Globus pallidus (tissue), 1 donor: ENCODE measurements around the gene RIC8B.

Source experiments
- DNase-seq: peaks from one replicate; pipeline ENCODE4 v3.0.0-alpha.2; 2015; ENCODE audit warnings: low spot score

Gene RIC8B

GRCh38 chr12:106868982-106869700 is 94.7 kb downstream of the RIC8B start:
- DNase-seq = no peak

- no peak for DNase-seq
These were observed 95.6 kb downstream of the RIC8B start for GRCh38 chr12:106870116-106870515.

- no peak for DNase-seq
These were observed 97.0 kb downstream of the RIC8B start for GRCh38 chr12:106871477-106871876.

- no peak for DNase-seq
These were observed 99.5 kb downstream of the RIC8B start for GRCh38 chr12:106873983-106874382.

GRCh38 chr12:106878804-106879203 is 104.3 kb downstream of the RIC8B start:
- no peak for DNase-seq

GRCh38 chr12:106879612-106880011 is 105.1 kb downstream of the RIC8B start:
- DNase-seq = no peak

GRCh38 chr12:106883426-106883825 is 108.9 kb downstream of the RIC8B start:
- DNase-seq = no peak

GRCh38 chr12:106885026-106885425 is 110.5 kb downstream of the RIC8B start:
- no peak for DNase-seq

- DNase-seq = no peak
These were observed 111.2 kb downstream of the RIC8B start for GRCh38 chr12:106885541-106886249.

GRCh38 chr12:106886932-106887331 is 112.5 kb downstream of the RIC8B start:
- no peak for DNase-seq

GRCh38 chr12:106888348-106888970 is 114.0 kb downstream of the RIC8B start:
- DNase-seq = no peak

- DNase-seq = no peak
These were observed 114.8 kb downstream of the RIC8B start for GRCh38 chr12:106889326-106889725.

GRCh38 chr12:106889950-106890626 is 115.6 kb downstream of the RIC8B start:
- DNase-seq = no peak

- DNase-seq = no peak
These were observed 117.6 kb downstream of the RIC8B start for GRCh38 chr12:106892075-106892474.

- no peak for DNase-seq
These were observed 119.0 kb downstream of the RIC8B start for GRCh38 chr12:106893451-106893850.

- DNase-seq = no peak
These were observed 120.3 kb downstream of the RIC8B start for GRCh38 chr12:106894774-106895173.

- no peak for DNase-seq
These were observed 122.1 kb downstream of the RIC8B start for GRCh38 chr12:106896603-106897002.

GRCh38 chr12:106897082-106897481 is 122.6 kb downstream of the RIC8B start:
- DNase-seq = no peak

GRCh38 chr12:106897981-106898901 is 123.8 kb downstream of the RIC8B start:
- DNase-seq = peak; percentile 36

GRCh38 chr12:106900554-106900953 is 126.1 kb downstream of the RIC8B start:
- no peak for DNase-seq

GRCh38 chr12:106901276-106901675 is 126.8 kb downstream of the RIC8B start:
- DNase-seq = no peak
